Keratinocyte (primary cell): Measurements from ENCODE around the gene PHKA2. TPM values are rescaled to one million over a fixed set of nuclear protein-coding genes. Genes with fewer than 3 reads are reported as not detected.

ENCODE experiments used
- DNase-seq: peaks from one replicate; pipeline ENCODE4 v3.0.0-alpha.2; 2011; ENCODE audit warnings: low read depth, missing footprints, low spot score
- FAIRE-seq: peaks from 2 replicates; lab custom pipeline; 2011; peaks lifted over from hg19 to GRCh38; lab: Jason Lieb, UNC
- H2AFZ ChIP-seq: 2 replicates; pipeline ENCODE4 v1.6.0; 2012; ENCODE audit warnings: low read length, control low read depth, inconsistent platforms; ENCODE audit not compliant: control insufficient read depth
- H3K27ac ChIP-seq: 2 replicates; pipeline ENCODE4 v1.5.1; 2011; ENCODE audit warnings: low read length; ENCODE audit not compliant: control insufficient read depth, insufficient read depth
- H3K27me3 ChIP-seq: 3 replicates; pipeline ENCODE4 v1.6.0; 2011; ENCODE audit warnings: low read length; ENCODE audit not compliant: control insufficient read depth, insufficient read depth; ENCODE audit errors: extremely low read depth
- H3K36me3 ChIP-seq, 2 experiments: 2 replicates in 1 of 2; 3 replicates in 1 of 2; pipeline ENCODE4 v1.5.1; 2011; ENCODE audit warnings: low read length in 2 of 2, mild to moderate bottlenecking in 1 of 2; ENCODE audit not compliant: control insufficient read depth in 2 of 2, insufficient read depth in 2 of 2; ENCODE audit errors: extremely low read depth in 1 of 2
- H3K4me1 ChIP-seq: 3 replicates; pipeline ENCODE4 v1.5.1; 2011; ENCODE audit warnings: low read length; ENCODE audit not compliant: control insufficient read depth, insufficient read depth; ENCODE audit errors: extremely low read depth
- H3K4me2 ChIP-seq: 3 replicates; pipeline ENCODE4 v1.6.0; 2011; ENCODE audit warnings: low read depth, low read length; ENCODE audit not compliant: control insufficient read depth, insufficient read depth; ENCODE audit errors: extremely low read depth
- H3K4me3 ChIP-seq, 3 experiments: fragments of 200-600 bp in 1 of 3; sonication (generic) in 1 of 3; 2 replicates in 2 of 3; 3 replicates in 1 of 3; pipeline ENCODE4 v1.5.1; 2011 to 2016; ENCODE audit warnings: low read length in 3 of 3, mild to moderate bottlenecking in 3 of 3, control low read depth in 2 of 3, inconsistent platforms in 1 of 3, low read depth in 1 of 3, mixed read lengths in 1 of 3, mixed run types in 1 of 3, moderate library complexity in 1 of 3; ENCODE audit not compliant: control insufficient read depth in 2 of 3, insufficient read depth in 2 of 3; ENCODE audit errors: extremely low read depth in 1 of 3
- H3K79me2 ChIP-seq: 2 replicates; pipeline ENCODE4 v1.6.0; 2012; ENCODE audit warnings: low read length; ENCODE audit not compliant: control insufficient read depth, insufficient read depth
- H3K9ac ChIP-seq: 3 replicates; pipeline ENCODE4 v1.6.0; 2011; ENCODE audit warnings: low read length; ENCODE audit not compliant: control insufficient read depth, insufficient read depth; ENCODE audit errors: extremely low read depth
- H3K9me1 ChIP-seq: 3 replicates; pipeline ENCODE4 v1.6.0; 2011; ENCODE audit warnings: low read length; ENCODE audit not compliant: control insufficient read depth, insufficient read depth; ENCODE audit errors: extremely low read depth
- H3K9me3 ChIP-seq: 2 replicates; pipeline ENCODE4 v1.5.1; 2012; ENCODE audit warnings: low read depth, low read length; ENCODE audit not compliant: control insufficient read depth
- H4K20me1 ChIP-seq: 3 replicates; pipeline ENCODE4 v1.6.0; 2011; ENCODE audit warnings: low read length; ENCODE audit not compliant: control insufficient read depth, insufficient read depth; ENCODE audit errors: extremely low read depth
- EZH2 ChIP-seq: IDR thresholded peaks from one replicate; pipeline ENCODE4 v1.6.1; 2012; ENCODE audit warnings: inconsistent platforms, mild to moderate bottlenecking, low read length, moderate library complexity
- dilution Hi-C: fragments of 300-500 bp; cut with MboI; formaldehyde crosslinking; loops from one replicate; pipeline ENCODE4 v1.7.0; 2020; ENCODE audit warnings: low sequenced_read_pairs; ENCODE audit not compliant: extremely low pct_ligation_motif_present
- polyA plus RNA-seq, 5 experiments: library from polyadenylated mRNA; depleted of rRNA in 3 of 5; stranded (reverse) in 3 of 5; stranded (forward) in 1 of 5; unstranded in 1 of 5; fragments of >200 nt; gene quantifications; 1 replicate in 1 of 5; 2 replicates in 3 of 5; 3 replicates in 1 of 5; pipeline versions ENCODE4 v1.2.1 to v1.2.3, GENCODE V29; 2011 to 2012; ENCODE audit warnings: missing spikeins in 2 of 5, low read depth in 1 of 5, low replicate concordance in 1 of 5
- TF ChIP-seq, protein P1 (sequence below), 3 experiments: IDR thresholded peaks in 1 of 3; conservative IDR thresholded peaks in 1 of 3; optimal IDR thresholded peaks in 1 of 3; 2 replicates in 2 of 3; 3 replicates in 1 of 3; pipeline versions ENCODE3 to v1.5.1; 2011; ENCODE audit warnings: low read length in 3 of 3, mild to moderate bottlenecking in 3 of 3, moderate library complexity in 2 of 3, control low read depth in 1 of 3, inconsistent platforms in 1 of 3; ENCODE audit not compliant: insufficient read depth in 2 of 3; ENCODE audit errors: extremely low read depth in 1 of 3

PHKA2 gene
- polyA plus RNA-seq, 1 donor (not counting 4 experiments of a cell fraction or from before 2014, with no cell fraction given), result 14.1 TPM

DNA sequence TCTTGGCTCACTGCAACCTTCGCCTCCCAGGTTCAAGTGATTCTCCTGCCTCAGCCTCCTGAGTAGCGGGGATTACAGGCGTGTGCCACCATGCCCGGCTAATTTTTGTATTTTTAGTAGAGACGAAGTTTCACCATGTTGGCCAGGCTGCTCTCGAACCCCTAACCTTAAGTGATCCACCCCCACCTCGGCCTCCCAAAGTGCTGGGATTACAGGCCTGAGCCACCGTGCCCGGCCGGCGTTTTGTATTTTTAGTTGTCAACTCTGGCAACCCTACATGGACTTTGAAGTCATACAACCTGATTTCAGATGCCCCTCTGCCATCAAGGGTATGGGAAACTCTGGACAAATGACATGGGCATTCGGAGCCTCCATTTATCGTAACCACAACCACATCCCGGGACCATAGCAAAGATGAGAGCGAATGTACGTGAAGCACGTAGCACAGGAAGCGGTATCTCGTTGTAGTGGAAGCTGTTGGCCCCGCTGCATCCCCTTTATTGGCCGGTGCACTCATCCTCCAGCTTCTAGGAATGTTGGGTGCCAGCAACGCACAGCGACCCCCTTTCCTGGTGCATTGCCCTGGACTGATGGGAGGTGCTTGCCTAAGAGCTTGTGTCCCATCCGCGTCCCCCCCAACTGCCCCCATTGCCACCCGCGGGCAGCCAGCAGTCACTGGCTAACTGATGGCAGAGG, 109.2 kb downstream of the PHKA2 start:
- H3K4me1 ChIP-seq, result peaks cover 14% of the 10 kb centered on the region
- no peaks in the 10 kb centered on the region for H3K36me3 ChIP-seq
- H2AFZ ChIP-seq, result no peak overlapping the region
- no peak overlapping the region for H3K4me3 ChIP-seq
- no peaks in the 10 kb centered on the region for H3K79me2 ChIP-seq
- no peak overlapping the region for H3K9ac ChIP-seq
- TF ChIP-seq EZH2, result no peak
- TF ChIP-seq, protein P1, sequence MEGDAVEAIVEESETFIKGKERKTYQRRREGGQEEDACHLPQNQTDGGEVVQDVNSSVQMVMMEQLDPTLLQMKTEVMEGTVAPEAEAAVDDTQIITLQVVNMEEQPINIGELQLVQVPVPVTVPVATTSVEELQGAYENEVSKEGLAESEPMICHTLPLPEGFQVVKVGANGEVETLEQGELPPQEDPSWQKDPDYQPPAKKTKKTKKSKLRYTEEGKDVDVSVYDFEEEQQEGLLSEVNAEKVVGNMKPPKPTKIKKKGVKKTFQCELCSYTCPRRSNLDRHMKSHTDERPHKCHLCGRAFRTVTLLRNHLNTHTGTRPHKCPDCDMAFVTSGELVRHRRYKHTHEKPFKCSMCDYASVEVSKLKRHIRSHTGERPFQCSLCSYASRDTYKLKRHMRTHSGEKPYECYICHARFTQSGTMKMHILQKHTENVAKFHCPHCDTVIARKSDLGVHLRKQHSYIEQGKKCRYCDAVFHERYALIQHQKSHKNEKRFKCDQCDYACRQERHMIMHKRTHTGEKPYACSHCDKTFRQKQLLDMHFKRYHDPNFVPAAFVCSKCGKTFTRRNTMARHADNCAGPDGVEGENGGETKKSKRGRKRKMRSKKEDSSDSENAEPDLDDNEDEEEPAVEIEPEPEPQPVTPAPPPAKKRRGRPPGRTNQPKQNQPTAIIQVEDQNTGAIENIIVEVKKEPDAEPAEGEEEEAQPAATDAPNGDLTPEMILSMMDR (optimal IDR thresholded peaks at IDR 0.05 in 1 of 3, IDR thresholded peaks at IDR 0.05 in 1 of 3, conservative IDR thresholded peaks at IDR 0.05 in 1 of 3; ENCODE audit: extremely low read depth in 1 of 3, insufficient read depth in 2 of 3, low read length in 3 of 3), result no peak
- dilution Hi-C loops, result no loop called here
- H3K4me2 ChIP-seq, result no peak overlapping the region
- no peak for DNase-seq
- H3K9me3 ChIP-seq, result no peaks in the 10 kb centered on the region
- no peaks in the 10 kb centered on the region for H4K20me1 ChIP-seq
- no peaks in the 10 kb centered on the region for H3K9me1 ChIP-seq
- no peak overlapping the region for H3K27ac ChIP-seq
- FAIRE-seq, result no peak
- H3K27me3 ChIP-seq, result no peaks in the 10 kb centered on the region

- H3K4me1 ChIP-seq, result peaks cover 14% of the 10 kb centered on the region
- no peaks in the 10 kb centered on the region for H3K36me3 ChIP-seq
- dilution Hi-C loops, result no loop called here
- H3K9ac ChIP-seq, result no peak overlapping the region
- no peaks in the 10 kb centered on the region for H3K9me3 ChIP-seq
- DNase-seq (no peak), FAIRE-seq (no peak)
- no peak overlapping the region for H3K4me2 ChIP-seq
- no peak overlapping the region for H3K4me3 ChIP-seq
- no peak overlapping the region for H2AFZ ChIP-seq
- H3K79me2 ChIP-seq, result no peaks in the 10 kb centered on the region
- TF ChIP-seq EZH2, result no peak
- TF ChIP-seq, protein P1 (optimal IDR thresholded peaks at IDR 0.05 in 1 of 3, IDR thresholded peaks at IDR 0.05 in 1 of 3, conservative IDR thresholded peaks at IDR 0.05 in 1 of 3; ENCODE audit: extremely low read depth in 1 of 3, insufficient read depth in 2 of 3, low read length in 3 of 3), result no peak
- H4K20me1 ChIP-seq, result no peaks in the 10 kb centered on the region
- H3K27me3 ChIP-seq, result no peaks in the 10 kb centered on the region
- no peaks in the 10 kb centered on the region for H3K9me1 ChIP-seq
- no peak overlapping the region for H3K27ac ChIP-seq
These were observed 110.1 kb downstream of the PHKA2 start for GRCh38 chrX:18873836-18874235.
